HG03108 (cell line): Measurements from ENCODE around the gene PAPOLA.
"Not testable (repeated sequence)": the region's sequence is repeated elsewhere in the genome, so short reads cannot be mapped to it uniquely, and the experiment has no call there.

Source experiments
- ATAC-seq: cut with Tn5 transposase; IDR thresholded peaks from one replicate; pipeline ENCODE4 v1.9.1; 2021; ENCODE audit warnings: moderate library complexity; ENCODE audit not compliant: unreplicated experiment

PAPOLA gene

GRCh38 chr14:96502621-96503305, 581 bp downstream of the PAPOLA start:
- ATAC-seq, result peak; percentile 30

- ATAC-seq, result no peak
Observed at GRCh38 chr14:96503306-96503679, 1.1 kb downstream of the PAPOLA start.

- not testable (repeated sequence) for ATAC-seq
Observed at GRCh38 chr14:96504353-96504752, 2.2 kb downstream of the PAPOLA start.

GRCh38 chr14:96507723-96508122, 5.5 kb downstream of the PAPOLA start:
- no peak for ATAC-seq

GRCh38 chr14:96508900-96509299, 6.7 kb downstream of the PAPOLA start:
- ATAC-seq, result no peak

GRCh38 chr14:96509457-96510090, 7.4 kb downstream of the PAPOLA start:
- ATAC-seq, result no peak

- no peak for ATAC-seq
Observed at GRCh38 chr14:96511146-96511545, 9.0 kb downstream of the PAPOLA start.

GRCh38 chr14:96511667-96512066, 9.5 kb downstream of the PAPOLA start:
- no peak for ATAC-seq

- ATAC-seq, result no peak
Observed at GRCh38 chr14:96512122-96512521, 9.9 kb downstream of the PAPOLA start.

GRCh38 chr14:96512602-96513397, 10.6 kb downstream of the PAPOLA start:
- no peak for ATAC-seq

- ATAC-seq, result no peak
Observed at GRCh38 chr14:96514694-96515093, 12.5 kb downstream of the PAPOLA start.

- ATAC-seq, result no peak
Observed at GRCh38 chr14:96515731-96516130, 13.5 kb downstream of the PAPOLA start.

GRCh38 chr14:96516351-96516750, 14.2 kb downstream of the PAPOLA start:
- no peak for ATAC-seq

GRCh38 chr14:96519970-96520369, 17.8 kb downstream of the PAPOLA start:
- peak; percentile 72 for ATAC-seq

- ATAC-seq, result no peak
Observed at GRCh38 chr14:96525452-96525851, 23.3 kb downstream of the PAPOLA start.

- no peak for ATAC-seq
Observed at GRCh38 chr14:96532632-96533031, 30.4 kb downstream of the PAPOLA start.

GRCh38 chr14:96536807-96537206, 34.6 kb downstream of the PAPOLA start:
- ATAC-seq, result no peak

- ATAC-seq, result no peak
Observed at GRCh38 chr14:96538097-96538989, 36.2 kb downstream of the PAPOLA start.

GRCh38 chr14:96538990-96539317, 36.8 kb downstream of the PAPOLA start:
- ATAC-seq, result no peak

- ATAC-seq, result no peak
Observed at GRCh38 chr14:96554315-96554910, 52.2 kb downstream of the PAPOLA start.

GRCh38 chr14:96559571-96559970, 57.4 kb downstream of the PAPOLA start:
- no peak for ATAC-seq
